ENCODE data around the gene WDR45.

The WDR45 gene

GRCh38 chrX:49101629-49101984 is 21.9 kb upstream of the WDR45 start:
- Mint-ChIP-seq H3K27ac (peak overlapping the region; percentile 88), H3K36me3 (ENCODE audit: low read depth) (no peaks in the 10 kb centered on the region), H3K27me3 (no peaks in the 10 kb centered on the region), H3K4me1 (peaks cover 6% of the 10 kb centered on the region), H3K9me3 (no peaks in the 10 kb centered on the region), H3K4me3 (peak overlapping the region; percentile 87)
- no peak for DNase-seq
- no peak for ATAC-seq

GRCh38 chrX:49100704-49101628 is 21.3 kb upstream of the WDR45 start:
- DNase-seq, result peak; percentile 85
- Mint-ChIP-seq H3K4me3 (peak overlapping the region; percentile 87), H3K27ac (peak overlapping the region; percentile 88), H3K36me3 (ENCODE audit: low read depth) (no peaks in the 10 kb centered on the region), H3K27me3 (no peaks in the 10 kb centered on the region), H3K9me3 (no peaks in the 10 kb centered on the region), H3K4me1 (peaks cover 6% of the 10 kb centered on the region)
- ATAC-seq, result peak; percentile 93

- H3K27me3 Mint-ChIP-seq, result no peaks in the 10 kb centered on the region
- no peaks in the 10 kb centered on the region for H3K36me3 Mint-ChIP-seq (ENCODE audit: low read depth)
Observed at GRCh38 chrX:49096419-49096818, 16.7 kb upstream of the WDR45 start.

GRCh38 chrX:49089553-49089952 is 9.9 kb upstream of the WDR45 start:
- H3K27me3 Mint-ChIP-seq, result no peaks in the 10 kb centered on the region
- H3K4me1 Mint-ChIP-seq, result no peaks in the 10 kb centered on the region
- no peaks in the 10 kb centered on the region for H3K36me3 Mint-ChIP-seq (ENCODE audit: low read depth)
- DNase-seq (no peak), ATAC-seq (no peak)
- no peaks in the 10 kb centered on the region for H3K9me3 Mint-ChIP-seq
- H3K27ac Mint-ChIP-seq, result no peak overlapping the region
- H3K4me3 Mint-ChIP-seq, result no peak overlapping the region

More at GRCh38 chrX:49096419-49096818, 16.7 kb upstream of the WDR45 start:
- ATAC-seq, result no peak
- Mint-ChIP-seq H3K4me1 (peaks cover 3% of the 10 kb centered on the region), H3K9me3 (no peaks in the 10 kb centered on the region), H3K27ac (no peak overlapping the region), H3K4me3 (no peak overlapping the region)
- DNase-seq, result no peak

- H3K36me3 Mint-ChIP-seq (ENCODE audit: low read depth), result peaks cover 2% of the 10 kb centered on the region
- peaks cover 13% of the 10 kb centered on the region for H3K4me1 Mint-ChIP-seq
- H3K9me3 Mint-ChIP-seq, result no peaks in the 10 kb centered on the region
- DNase-seq (no peak), ATAC-seq (no peak)
- no peak overlapping the region for H3K27ac Mint-ChIP-seq
- no peak overlapping the region for H3K4me3 Mint-ChIP-seq
- H3K27me3 Mint-ChIP-seq, result no peaks in the 10 kb centered on the region
Observed at GRCh38 chrX:49082271-49082871, 2.7 kb upstream of the WDR45 start.

GRCh38 chrX:49077941-49078340 is 1.7 kb downstream of the WDR45 start:
- ATAC-seq (no peak), DNase-seq (no peak)
- H3K27me3 Mint-ChIP-seq, result no peaks in the 10 kb centered on the region
- peaks cover 4% of the 10 kb centered on the region for H3K36me3 Mint-ChIP-seq (ENCODE audit: low read depth)
- no peaks in the 10 kb centered on the region for H3K9me3 Mint-ChIP-seq
- peaks cover 23% of the 10 kb centered on the region for H3K4me1 Mint-ChIP-seq
- H3K27ac Mint-ChIP-seq, result no peak overlapping the region
- no peak overlapping the region for H3K4me3 Mint-ChIP-seq

GRCh38 chrX:49075347-49075746 is 4.3 kb downstream of the WDR45 start:
- Mint-ChIP-seq H3K27ac (no peak overlapping the region), H3K36me3 (ENCODE audit: low read depth) (peaks cover 4% of the 10 kb centered on the region), H3K4me3 (no peak overlapping the region), H3K4me1 (peaks cover 26% of the 10 kb centered on the region), H3K9me3 (no peaks in the 10 kb centered on the region), H3K27me3 (no peaks in the 10 kb centered on the region)
- DNase-seq (no peak), ATAC-seq (no peak)

GRCh38 chrX:49073601-49074575 is 5.8 kb downstream of the WDR45 start, which contains the start of gene PRAF2:
PRAF2 (minus strand) TSS chrX:49074002; CDS start chrX:49073987, 15 bp downstream.
- H3K4me3 Mint-ChIP-seq, result peak within 1 kb of the TSS; percentile 80
- peak within 1 kb of the TSS; percentile 67 for H3K27ac Mint-ChIP-seq
- H3K4me1 Mint-ChIP-seq, result peaks cover 20% of the 10 kb centered on the region
- H3K9me3 Mint-ChIP-seq, result no peaks in the 10 kb centered on the region
- ATAC-seq, result peak; percentile 95
- peaks cover 4% of the 10 kb centered on the region for H3K36me3 Mint-ChIP-seq (ENCODE audit: low read depth)
- DNase-seq, result peak; percentile 86
- no peaks in the 10 kb centered on the region for H3K27me3 Mint-ChIP-seq

GRCh38 chrX:49072712-49073095 is 7.0 kb downstream of the WDR45 start:
- Mint-ChIP-seq H3K36me3 (ENCODE audit: low read depth) (peaks cover 2% of the 10 kb centered on the region), H3K9me3 (no peaks in the 10 kb centered on the region), H3K4me1 (peaks cover 18% of the 10 kb centered on the region), H3K4me3 (peak overlapping the region; percentile 80), H3K27ac (no peak overlapping the region), H3K27me3 (no peaks in the 10 kb centered on the region)
- no peak for DNase-seq
- ATAC-seq, result no peak

GRCh38 chrX:49071877-49072711 is 7.6 kb downstream of the WDR45 start:
- DNase-seq (no peak), ATAC-seq (no peak)
- no peaks in the 10 kb centered on the region for H3K27me3 Mint-ChIP-seq
- no peak overlapping the region for H3K27ac Mint-ChIP-seq
- H3K9me3 Mint-ChIP-seq, result no peaks in the 10 kb centered on the region
- H3K36me3 Mint-ChIP-seq (ENCODE audit: low read depth), result peaks cover 2% of the 10 kb centered on the region
- peak overlapping the region; percentile 46 for H3K4me3 Mint-ChIP-seq
- H3K4me1 Mint-ChIP-seq, result peaks cover 18% of the 10 kb centered on the region

GRCh38 chrX:49070988-49071387 is 8.7 kb downstream of the WDR45 start:
- no peak overlapping the region for H3K27ac Mint-ChIP-seq
- no peaks in the 10 kb centered on the region for H3K9me3 Mint-ChIP-seq
- H3K27me3 Mint-ChIP-seq, result no peaks in the 10 kb centered on the region
- H3K4me3 Mint-ChIP-seq, result no peak overlapping the region
- DNase-seq, result no peak
- peaks cover 2% of the 10 kb centered on the region for H3K36me3 Mint-ChIP-seq (ENCODE audit: low read depth)
- no peak for ATAC-seq
- peaks cover 18% of the 10 kb centered on the region for H3K4me1 Mint-ChIP-seq

GRCh38 chrX:49069038-49069437 is 10.6 kb downstream of the WDR45 start:
- Mint-ChIP-seq H3K4me1 (peaks cover 13% of the 10 kb centered on the region), H3K36me3 (ENCODE audit: low read depth) (peaks cover 2% of the 10 kb centered on the region), H3K27me3 (no peaks in the 10 kb centered on the region), H3K9me3 (no peaks in the 10 kb centered on the region), H3K4me3 (no peak overlapping the region), H3K27ac (no peak overlapping the region)
- DNase-seq, result no peak
- no peak for ATAC-seq

- no peak overlapping the region for H3K27ac Mint-ChIP-seq
- H3K27me3 Mint-ChIP-seq, result no peaks in the 10 kb centered on the region
- no peak for ATAC-seq
- no peak overlapping the region for H3K4me3 Mint-ChIP-seq
- H3K4me1 Mint-ChIP-seq, result peaks cover 5% of the 10 kb centered on the region
- no peaks in the 10 kb centered on the region for H3K9me3 Mint-ChIP-seq
- no peaks in the 10 kb centered on the region for H3K36me3 Mint-ChIP-seq (ENCODE audit: low read depth)
- DNase-seq, result no peak
Observed at GRCh38 chrX:49067285-49068120, 12.2 kb downstream of the WDR45 start.

Data from activated naive CD8-positive, alpha-beta T cell treated with anti-CD3 and anti-CD28 coated beads, Interleukin-2, amount 50 U/mL, for 24 hours (primary cell).